Measurements from ENCODE around the gene CCDC8. TPM values are rescaled to one million over a fixed set of nuclear protein-coding genes. Genes with fewer than 3 reads are reported as not detected.

Gene CCDC8
- total and polyA plus RNA-seq, 3 donors from 2014 or later = 20.1 to 33.8 (median 23.3) TPM

DNA sequence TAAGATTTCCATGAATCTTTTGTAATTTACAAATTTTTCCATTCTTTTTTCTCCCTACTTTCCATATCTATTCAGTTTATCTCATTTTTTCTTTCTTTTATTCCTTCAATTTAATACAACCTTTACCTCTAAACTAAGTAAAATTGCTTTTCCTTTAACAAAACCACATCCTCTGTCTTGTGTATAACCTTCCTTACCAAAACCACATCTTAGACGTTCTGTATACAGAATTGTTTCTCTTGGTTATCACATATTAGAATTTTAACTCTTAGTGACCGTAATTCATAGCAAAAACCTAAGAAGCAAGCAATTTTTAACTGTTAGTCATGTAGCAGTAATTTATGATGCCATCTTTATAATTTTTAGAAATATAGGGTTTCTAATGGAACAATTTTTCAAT is 51.4 kb downstream of the CCDC8 start:
- H3K9me3 ChIP-seq = no peaks in the 10 kb centered on the region
- intact Hi-C loops (cut with DNase I; ENCODE audit: low total_unique reads) = no loop called here
- H3K36me3 ChIP-seq (ENCODE audit: low read depth, missing control alignments) = no peaks in the 10 kb centered on the region
- no peak overlapping the region for H3K27ac ChIP-seq
- no peak for DNase-seq
- no peaks in the 10 kb centered on the region for H3K4me1 ChIP-seq
- no peak overlapping the region for H3K4me3 ChIP-seq
- no peaks in the 10 kb centered on the region for H3K27me3 ChIP-seq
- WGBS, 2 donors = 67 to 71% methylated on average over 2 of the region's 2 CpGs
- TF ChIP-seq POLR2A (IDR thresholded peaks at IDR 0.05) = no peak
- TF ChIP-seq, protein P1, sequence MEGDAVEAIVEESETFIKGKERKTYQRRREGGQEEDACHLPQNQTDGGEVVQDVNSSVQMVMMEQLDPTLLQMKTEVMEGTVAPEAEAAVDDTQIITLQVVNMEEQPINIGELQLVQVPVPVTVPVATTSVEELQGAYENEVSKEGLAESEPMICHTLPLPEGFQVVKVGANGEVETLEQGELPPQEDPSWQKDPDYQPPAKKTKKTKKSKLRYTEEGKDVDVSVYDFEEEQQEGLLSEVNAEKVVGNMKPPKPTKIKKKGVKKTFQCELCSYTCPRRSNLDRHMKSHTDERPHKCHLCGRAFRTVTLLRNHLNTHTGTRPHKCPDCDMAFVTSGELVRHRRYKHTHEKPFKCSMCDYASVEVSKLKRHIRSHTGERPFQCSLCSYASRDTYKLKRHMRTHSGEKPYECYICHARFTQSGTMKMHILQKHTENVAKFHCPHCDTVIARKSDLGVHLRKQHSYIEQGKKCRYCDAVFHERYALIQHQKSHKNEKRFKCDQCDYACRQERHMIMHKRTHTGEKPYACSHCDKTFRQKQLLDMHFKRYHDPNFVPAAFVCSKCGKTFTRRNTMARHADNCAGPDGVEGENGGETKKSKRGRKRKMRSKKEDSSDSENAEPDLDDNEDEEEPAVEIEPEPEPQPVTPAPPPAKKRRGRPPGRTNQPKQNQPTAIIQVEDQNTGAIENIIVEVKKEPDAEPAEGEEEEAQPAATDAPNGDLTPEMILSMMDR (IDR thresholded peaks at IDR 0.05) = no peak

Other genes with a start within 250 kb of the CCDC8 start
- gene IGFL1, start 183.8 kb downstream of the CCDC8 start, total RNA-seq = 1 to 10 TPM in 1 of 2 donors, not detected in 1; 3.2 TPM
- gene IGFL1, start 183.8 kb downstream of the CCDC8 start, polyA plus RNA-seq (ENCODE audit: insufficient read depth, low read depth, low replicate concordance) = not detected
- 100 to 1,000 TPM in 1 of 2 donors, 10 to 100 TPM in 1; 82.6 to 105 TPM for gene HIF3A, start 116.5 kb downstream of the CCDC8 start, total RNA-seq
- 3.8 TPM for gene HIF3A, start 116.5 kb downstream of the CCDC8 start, polyA plus RNA-seq (ENCODE audit: insufficient read depth, low read depth, low replicate concordance)
- 10 to 100 TPM; 71.7 to 72.8 TPM for gene PPP5C, start 66.5 kb downstream of the CCDC8 start, total RNA-seq
- gene PPP5C, start 66.5 kb downstream of the CCDC8 start, polyA plus RNA-seq (ENCODE audit: insufficient read depth, low read depth, low replicate concordance) = 49.1 TPM
- 1 to 10 TPM; 1.4 to 1.9 TPM for gene PNMA8C, start 15.4 kb upstream of the CCDC8 start, total RNA-seq
- 1.2 TPM for gene PNMA8C, start 15.4 kb upstream of the CCDC8 start, polyA plus RNA-seq (ENCODE audit: insufficient read depth, low read depth, low replicate concordance)
- gene PNMA8A, start 58.0 kb upstream of the CCDC8 start, total RNA-seq = 10 to 100 TPM; 34.9 to 44.3 TPM
- 48.1 TPM for gene PNMA8A, start 58.0 kb upstream of the CCDC8 start, polyA plus RNA-seq (ENCODE audit: insufficient read depth, low read depth, low replicate concordance)
- 1 to 10 TPM; 3.1 TPM for gene PNMA8B, start 82.3 kb upstream of the CCDC8 start, total RNA-seq
- 1.6 TPM for gene PNMA8B, start 82.3 kb upstream of the CCDC8 start, polyA plus RNA-seq (ENCODE audit: insufficient read depth, low read depth, low replicate concordance)
- gene CALM3, start 187.8 kb upstream of the CCDC8 start, total RNA-seq = 100 to 1,000 TPM; 357 to 380 TPM
- gene CALM3, start 187.8 kb upstream of the CCDC8 start, polyA plus RNA-seq (ENCODE audit: insufficient read depth, low read depth, low replicate concordance) = 889 TPM
- under 1 TPM; 0.63 to 0.87 TPM for gene PTGIR, start 211.5 kb upstream of the CCDC8 start, total RNA-seq
- gene PTGIR, start 211.5 kb upstream of the CCDC8 start, polyA plus RNA-seq (ENCODE audit: insufficient read depth, low read depth, low replicate concordance) = 1.0 TPM
- gene GNG8, start 222.6 kb upstream of the CCDC8 start, total RNA-seq = not detected
- gene GNG8, start 222.6 kb upstream of the CCDC8 start, polyA plus RNA-seq (ENCODE audit: insufficient read depth, low read depth, low replicate concordance) = not detected
- 10 to 100 TPM; 17.2 to 30.6 TPM for gene DACT3, start 247.6 kb upstream of the CCDC8 start, total RNA-seq
- gene DACT3, start 247.6 kb upstream of the CCDC8 start, polyA plus RNA-seq (ENCODE audit: insufficient read depth, low read depth, low replicate concordance) = 19.8 TPM